A673 (cell line): ENCODE data around the gene KRT4. TPM values are rescaled to one million over a fixed set of nuclear protein-coding genes. Genes with fewer than 3 reads are reported as not detected.

Source experiments
- BruUV-seq: library from RNA; stranded (reverse); fragments of 400-500 nt; replicated peaks from 2 replicates; lab custom pipeline; 2021; lab: Mats Ljungman, UMichigan
- CTCF ChIA-PET: fragments of 300-600 bp; sonication (Branson Sonifier 250); formaldehyde crosslinking; loops from one replicate; lab custom pipeline; 2022; ENCODE audit warnings: antibody characterized with exemption; lab: Charles Lee
- POLR2A ChIA-PET: fragments of 300-600 bp; sonication (Branson Sonifier 250); formaldehyde crosslinking; loops from one replicate; lab custom pipeline; 2022; ENCODE audit warnings: antibody characterized with exemption; ENCODE audit not compliant: low non-redundant PET; lab: Charles Lee
- DNase-seq: peaks from one replicate; pipeline ENCODE4 v3.0.0-alpha.2; 2015; ENCODE audit warnings: low spot score
- H3K27ac ChIP-seq: fragments of 200-600 bp; sonication (generic); 2 replicates; pipeline ENCODE4 v1.5.1; 2016; ENCODE audit warnings: mixed run types, low read depth, mild to moderate bottlenecking, mixed read lengths, antibody characterized with exemption, low read length; ENCODE audit not compliant: poor library complexity, severe bottlenecking
- H3K27me3 ChIP-seq: fragments of 200-600 bp; sonication (generic); replicated peaks from 2 replicates; pipeline ENCODE4 v1.6.1; 2017; ENCODE audit warnings: mixed run types, low read depth, mild to moderate bottlenecking, mixed read lengths, antibody characterized with exemption, low read length; ENCODE audit not compliant: insufficient read depth, poor library complexity
- H3K36me3 ChIP-seq: fragments of 200-600 bp; sonication (generic); 2 replicates; pipeline ENCODE4 v1.6.1; 2016; ENCODE audit warnings: mixed run types, mild to moderate bottlenecking, mixed read lengths, antibody characterized with exemption, low read length; ENCODE audit not compliant: insufficient read depth, poor library complexity, severe bottlenecking
- H3K4me1 ChIP-seq: fragments of 200-600 bp; sonication (generic); 2 replicates; pipeline ENCODE4 v1.6.1; 2017; ENCODE audit warnings: mixed run types, mild to moderate bottlenecking, mixed read lengths, antibody characterized with exemption, low read length; ENCODE audit not compliant: insufficient read depth, poor library complexity, severe bottlenecking
- H3K4me3 ChIP-seq: fragments of 200-600 bp; sonication (generic); 2 replicates; pipeline ENCODE4 v1.5.1; 2016; ENCODE audit warnings: low read depth, mixed run types, mild to moderate bottlenecking, mixed read lengths, low read length; ENCODE audit not compliant: poor library complexity, severe bottlenecking
- H3K9me3 ChIP-seq: fragments of 200-600 bp; sonication (generic); 2 replicates; pipeline ENCODE4 v1.6.1; 2016; ENCODE audit warnings: mixed run types, low read depth, mild to moderate bottlenecking, mixed read lengths, antibody characterized with exemption, low read length; ENCODE audit not compliant: poor library complexity, severe bottlenecking
- EZH2 ChIP-seq: fragments of 200-600 bp; sonication (generic); IDR thresholded peaks from 2 replicates; pipeline ENCODE4 v1.6.1; 2017; ENCODE audit warnings: borderline replicate concordance, low read depth, mild to moderate bottlenecking, mixed read lengths, antibody characterized with exemption, low read length; ENCODE audit not compliant: poor library complexity, severe bottlenecking
- intact Hi-C: fragments of 100-400 bp; cut with micrococcal nuclease; formaldehyde crosslinking; loops from one replicate; pipeline ENCODE4 v1.10.0; 2022; ENCODE audit not compliant: unreplicated experiment
- total RNA-seq: library from RNA; stranded (reverse); gene quantifications from 2 replicates; pipeline ENCODE4 v1.2.3, GENCODE V29; 2021
- TF ChIP-seq, protein P1 (sequence below): fragments of 300-800, 200-600 bp; sonication (generic); conservative IDR thresholded peaks from 2 replicates; pipeline ENCODE4 v1.5.1; 2017; ENCODE audit warnings: low read depth, mild to moderate bottlenecking, antibody characterized with exemption, low read length, moderate library complexity, mixed read lengths

The KRT4 gene
- total RNA-seq, 1 experiment from 2014 or later: not detected

DNA sequence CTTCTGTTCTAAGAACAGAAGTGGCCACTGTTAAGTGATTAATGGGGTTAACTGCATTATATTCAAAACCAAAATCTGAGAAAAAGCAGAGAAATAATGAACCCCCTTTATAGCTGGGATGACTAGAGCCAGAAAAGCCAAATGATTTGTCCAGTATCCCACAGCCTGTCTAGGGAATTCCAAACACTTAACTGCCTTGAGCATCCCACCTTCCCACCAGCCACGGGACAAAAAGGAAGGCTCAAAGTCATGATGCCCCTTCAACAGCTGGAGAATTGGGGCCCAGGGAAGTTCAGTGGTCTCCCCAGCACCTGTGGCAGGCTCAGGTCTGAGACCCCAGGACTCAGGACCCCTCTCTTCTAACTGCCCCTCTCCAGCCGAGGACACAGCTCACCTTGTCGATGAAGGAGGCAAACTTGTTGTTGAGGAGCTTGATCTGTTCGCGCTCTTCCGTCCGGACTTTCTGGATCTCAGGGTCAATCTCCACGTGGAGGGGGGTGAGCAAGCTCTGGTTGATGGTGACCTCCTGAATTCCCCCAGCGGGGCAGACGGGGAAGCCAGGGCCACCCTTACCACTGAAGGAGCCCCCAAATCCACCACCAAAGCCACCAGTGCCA is 605 bp downstream of the KRT4 start:
- no peaks in the 10 kb centered on the region for H3K4me1 ChIP-seq
- H3K27ac ChIP-seq: no peak overlapping the region
- no peak overlapping the region for H3K4me3 ChIP-seq
- TF ChIP-seq, protein P1, sequence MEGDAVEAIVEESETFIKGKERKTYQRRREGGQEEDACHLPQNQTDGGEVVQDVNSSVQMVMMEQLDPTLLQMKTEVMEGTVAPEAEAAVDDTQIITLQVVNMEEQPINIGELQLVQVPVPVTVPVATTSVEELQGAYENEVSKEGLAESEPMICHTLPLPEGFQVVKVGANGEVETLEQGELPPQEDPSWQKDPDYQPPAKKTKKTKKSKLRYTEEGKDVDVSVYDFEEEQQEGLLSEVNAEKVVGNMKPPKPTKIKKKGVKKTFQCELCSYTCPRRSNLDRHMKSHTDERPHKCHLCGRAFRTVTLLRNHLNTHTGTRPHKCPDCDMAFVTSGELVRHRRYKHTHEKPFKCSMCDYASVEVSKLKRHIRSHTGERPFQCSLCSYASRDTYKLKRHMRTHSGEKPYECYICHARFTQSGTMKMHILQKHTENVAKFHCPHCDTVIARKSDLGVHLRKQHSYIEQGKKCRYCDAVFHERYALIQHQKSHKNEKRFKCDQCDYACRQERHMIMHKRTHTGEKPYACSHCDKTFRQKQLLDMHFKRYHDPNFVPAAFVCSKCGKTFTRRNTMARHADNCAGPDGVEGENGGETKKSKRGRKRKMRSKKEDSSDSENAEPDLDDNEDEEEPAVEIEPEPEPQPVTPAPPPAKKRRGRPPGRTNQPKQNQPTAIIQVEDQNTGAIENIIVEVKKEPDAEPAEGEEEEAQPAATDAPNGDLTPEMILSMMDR: no peak
- no peak for TF ChIP-seq EZH2
- no peaks in the 10 kb centered on the region for H3K36me3 ChIP-seq
- ChIA-PET POLR2A (no interaction called here), CTCF (interaction anchor here (0.6 kb wide), 1 partner anchor 945 kb away, joined by 3 read pairs; no protein-coding TSS in a partner anchor)
- intact Hi-C loops: no loop called here
- no peak for DNase-seq
- H3K27me3 ChIP-seq: no peaks in the 10 kb centered on the region
- no TSS peak for BruUV-seq
- no peaks in the 10 kb centered on the region for H3K9me3 ChIP-seq

- H3K36me3 ChIP-seq: no peaks in the 10 kb centered on the region
- no peaks in the 10 kb centered on the region for H3K27me3 ChIP-seq
- no peak overlapping the region for H3K27ac ChIP-seq
- no peak overlapping the region for H3K4me3 ChIP-seq
- no peaks in the 10 kb centered on the region for H3K9me3 ChIP-seq
- TF ChIP-seq, protein P1: no peak
- TF ChIP-seq EZH2: no peak
- CTCF ChIA-PET: interaction anchor here (0.6 kb wide), 1 partner anchor 945 kb away, joined by 3 read pairs; no protein-coding TSS in a partner anchor
- intact Hi-C loops: no loop called here
- H3K4me1 ChIP-seq: no peaks in the 10 kb centered on the region
- BruUV-seq: no TSS peak
- DNase-seq: no peak
- POLR2A ChIA-PET: no interaction called here
These were observed 1.2 kb downstream of the KRT4 start for GRCh38 chr12:52812749-52813148.

- Histone ChIP-seq H3K9me3 (no peaks in the 10 kb centered on the region), H3K4me1 (no peaks in the 10 kb centered on the region), H3K27ac (no peak overlapping the region), H3K4me3 (no peak overlapping the region), H3K36me3 (no peaks in the 10 kb centered on the region), H3K27me3 (no peaks in the 10 kb centered on the region)
- no TSS peak for BruUV-seq
- ChIA-PET CTCF (interaction anchor here (0.7 kb wide), 1 partner anchor 25 kb away, joined by 4 read pairs; no protein-coding TSS in a partner anchor), POLR2A (no interaction called here)
- TF ChIP-seq, protein P1: no peak
- no peak for TF ChIP-seq EZH2
- intact Hi-C loops: no loop called here
- DNase-seq: no peak
These were observed 1.9 kb downstream of the KRT4 start for GRCh38 chr12:52812073-52812400.
